HepG2 (cell line): ENCODE measurements around the gene SF3B6. TPM values are rescaled to one million over a fixed set of nuclear protein-coding genes. Genes with fewer than 3 reads are reported as not detected.

Experiments
- ARID2 ChIP-seq: sonication (generic); formaldehyde crosslinking; IDR thresholded peaks from 2 replicates; pipeline ENCODE4 v1.8.1; 2022; ENCODE audit warnings: mild to moderate bottlenecking, missing genetic modification reagents, borderline replicate concordance
- GATAD1 ChIP-seq: IDR thresholded peaks from 2 replicates; pipeline ENCODE4 v1.6.1; 2016; ENCODE audit warnings: missing genetic modification reagents, missing compliant biosample characterization
- HNRNPH1 ChIP-seq: fragments of 200-400 bp; formaldehyde crosslinking; optimal IDR thresholded peaks from 2 replicates; pipeline ENCODE3; 2017; ENCODE audit warnings: mild to moderate bottlenecking, low read depth, low read length
- ISL2 ChIP-seq: sonication (generic); formaldehyde crosslinking; IDR thresholded peaks from 2 replicates; pipeline ENCODE4 v1.5.0; 2020; ENCODE audit warnings: missing genetic modification reagents
- ZFP90 ChIP-seq: sonication (generic); formaldehyde crosslinking; IDR thresholded peaks from 2 replicates; pipeline ENCODE4 v1.8.0; 2022; ENCODE audit warnings: missing genetic modification reagents, mild to moderate bottlenecking, inconsistent platforms, borderline replicate concordance
- ZNF160 ChIP-seq: sonication (generic); formaldehyde crosslinking; IDR thresholded peaks from 2 replicates; pipeline ENCODE4 v1.8.0; 2022; ENCODE audit warnings: mild to moderate bottlenecking, inconsistent platforms, missing genetic modification reagents
- ZNF326 ChIP-seq: sonication (generic); formaldehyde crosslinking; IDR thresholded peaks from 2 replicates; pipeline ENCODE4 v1.4.0; 2020; ENCODE audit warnings: missing genetic modification reagents, borderline replicate concordance
- ZNF446 ChIP-seq: sonication (generic); formaldehyde crosslinking; IDR thresholded peaks from 2 replicates; pipeline ENCODE4 v1.5.0; 2020; ENCODE audit warnings: mild to moderate bottlenecking, missing genetic modification reagents
- ZNF547 ChIP-seq: sonication (generic); formaldehyde crosslinking; IDR thresholded peaks from 2 replicates; pipeline ENCODE4 v1.5.1; 2020; ENCODE audit warnings: mild to moderate bottlenecking, missing genetic modification reagents
- polyA plus RNA-seq, 8 experiments: library from polyadenylated mRNA; depleted of rRNA in 3 of 8; stranded (reverse) in 7 of 8; unstranded in 1 of 8; fragments of >200 nt; fragmentation: Illumina TruSeq in 4 of 8; extraction: Trizol in 4 of 8; gene quantifications; 2 replicates each; pipeline versions ENCODE4 v1.2.1 to v1.2.3, GENCODE V29; 2011 to 2016; ENCODE audit warnings: low read depth in 4 of 8, missing spikeins in 1 of 8, mixed read lengths in 1 of 8; ENCODE audit not compliant: insufficient read depth in 1 of 8
- total RNA-seq, 5 experiments: library from RNA; depleted of rRNA; stranded (reverse); fragments of >200 nt; fragmentation: Illumina TruSeq; extraction: Trizol; gene quantifications; 2 replicates each; pipeline ENCODE4 v1.2.3, GENCODE V29; 2016; ENCODE audit warnings: low read depth in 1 of 5
- TF ChIP-seq, protein P1 (sequence below): sonication (generic); formaldehyde crosslinking; IDR thresholded peaks from 2 replicates; pipeline ENCODE4 v1.5.0; 2020; ENCODE audit warnings: missing genetic modification reagents, mild to moderate bottlenecking, borderline replicate concordance
- TF ChIP-seq, protein P2 (sequence below): sonication (generic); formaldehyde crosslinking; conservative IDR thresholded peaks from 2 replicates; pipeline ENCODE4 v1.4.0; 2020; ENCODE audit warnings: mild to moderate bottlenecking, missing genetic modification reagents, moderate library complexity
- TF ChIP-seq, protein P3 (sequence below): sonication (generic); formaldehyde crosslinking; IDR thresholded peaks from 2 replicates; pipeline ENCODE4 v1.4.0; 2020; ENCODE audit warnings: missing genetic modification reagents, low read depth, mild to moderate bottlenecking, borderline replicate concordance
- TF ChIP-seq, protein P4 (sequence below): sonication (generic); formaldehyde crosslinking; IDR thresholded peaks from 2 replicates; pipeline ENCODE4 v1.4.0; 2020; ENCODE audit warnings: mild to moderate bottlenecking, missing genetic modification reagents
- TF ChIP-seq, protein P5 (sequence below): sonication (generic); formaldehyde crosslinking; IDR thresholded peaks from 2 replicates; pipeline ENCODE4 v1.4.0; 2020; ENCODE audit warnings: missing genetic modification reagents, borderline replicate concordance

SF3B6 gene
- total and polyA plus RNA-seq, 2 of the 13 experiments (the other 11 are each of a cell fraction or from before 2014, with no cell fraction given): 177 to 182 TPM

DNA sequence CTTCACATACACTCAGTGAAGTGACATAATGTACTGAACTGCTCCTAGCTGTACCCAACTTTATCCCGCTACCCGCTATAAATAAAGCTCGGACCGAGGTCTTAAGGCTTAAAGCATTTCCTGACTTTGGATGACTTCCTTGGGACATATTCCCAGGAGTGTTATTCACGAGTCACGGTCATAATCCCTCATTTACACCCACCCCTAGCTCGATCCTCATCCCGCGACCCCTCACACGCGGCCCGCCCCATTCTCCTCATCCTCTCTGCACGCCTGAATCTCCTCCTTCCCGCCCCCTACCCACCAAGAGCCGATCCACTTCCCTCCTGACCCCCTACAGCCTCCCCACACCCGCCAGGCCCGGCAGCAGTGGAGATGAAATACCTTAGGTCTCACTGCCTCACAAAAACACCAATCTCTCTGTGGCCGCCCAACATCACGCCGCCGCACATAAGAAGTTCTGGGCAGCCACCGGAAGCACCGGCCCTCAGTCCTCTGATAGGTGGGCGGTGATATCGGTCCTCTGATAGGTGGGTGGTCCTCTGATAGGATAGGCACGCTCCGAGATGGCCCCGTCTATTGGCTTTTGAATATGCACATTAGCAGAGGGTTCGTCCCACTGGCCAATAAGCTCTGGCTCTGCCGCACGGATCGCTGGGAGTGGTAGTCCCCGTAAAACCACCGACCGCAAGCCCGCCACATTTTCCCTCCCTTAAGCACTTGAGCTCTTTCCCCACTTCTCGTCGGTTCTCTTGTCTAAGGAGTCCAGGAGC is 29.0 kb downstream of the SF3B6 start, which contains the start of gene WDCP (continued):
- TF ChIP-seq, protein P1, sequence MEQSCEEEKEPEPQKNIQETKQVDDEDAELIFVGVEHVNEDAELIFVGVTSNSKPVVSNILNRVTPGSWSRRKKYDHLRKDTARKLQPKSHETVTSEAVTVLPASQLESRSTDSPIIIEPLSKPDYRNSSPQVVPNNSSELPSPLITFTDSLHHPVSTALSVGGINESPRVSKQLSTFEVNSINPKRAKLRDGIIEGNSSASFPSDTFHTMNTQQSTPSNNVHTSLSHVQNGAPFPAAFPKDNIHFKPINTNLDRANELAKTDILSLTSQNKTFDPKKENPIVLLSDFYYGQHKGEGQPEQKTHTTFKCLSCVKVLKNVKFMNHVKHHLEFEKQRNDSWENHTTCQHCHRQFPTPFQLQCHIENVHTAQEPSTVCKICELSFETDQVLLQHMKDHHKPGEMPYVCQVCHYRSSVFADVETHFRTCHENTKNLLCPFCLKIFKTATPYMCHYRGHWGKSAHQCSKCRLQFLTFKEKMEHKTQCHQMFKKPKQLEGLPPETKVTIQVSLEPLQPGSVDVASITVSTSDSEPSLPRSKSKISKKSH: 0 out of 2 replicates have a peak, but pooled peaks have one; percentile 41
- TF ChIP-seq ZNF446 (CRISPR knock-in tag): no peak; the same call in 1 of the 2 replicates
- peak; percentile 65 for TF ChIP-seq ZNF547 (CRISPR knock-in tag)
- TF ChIP-seq, protein P2, sequence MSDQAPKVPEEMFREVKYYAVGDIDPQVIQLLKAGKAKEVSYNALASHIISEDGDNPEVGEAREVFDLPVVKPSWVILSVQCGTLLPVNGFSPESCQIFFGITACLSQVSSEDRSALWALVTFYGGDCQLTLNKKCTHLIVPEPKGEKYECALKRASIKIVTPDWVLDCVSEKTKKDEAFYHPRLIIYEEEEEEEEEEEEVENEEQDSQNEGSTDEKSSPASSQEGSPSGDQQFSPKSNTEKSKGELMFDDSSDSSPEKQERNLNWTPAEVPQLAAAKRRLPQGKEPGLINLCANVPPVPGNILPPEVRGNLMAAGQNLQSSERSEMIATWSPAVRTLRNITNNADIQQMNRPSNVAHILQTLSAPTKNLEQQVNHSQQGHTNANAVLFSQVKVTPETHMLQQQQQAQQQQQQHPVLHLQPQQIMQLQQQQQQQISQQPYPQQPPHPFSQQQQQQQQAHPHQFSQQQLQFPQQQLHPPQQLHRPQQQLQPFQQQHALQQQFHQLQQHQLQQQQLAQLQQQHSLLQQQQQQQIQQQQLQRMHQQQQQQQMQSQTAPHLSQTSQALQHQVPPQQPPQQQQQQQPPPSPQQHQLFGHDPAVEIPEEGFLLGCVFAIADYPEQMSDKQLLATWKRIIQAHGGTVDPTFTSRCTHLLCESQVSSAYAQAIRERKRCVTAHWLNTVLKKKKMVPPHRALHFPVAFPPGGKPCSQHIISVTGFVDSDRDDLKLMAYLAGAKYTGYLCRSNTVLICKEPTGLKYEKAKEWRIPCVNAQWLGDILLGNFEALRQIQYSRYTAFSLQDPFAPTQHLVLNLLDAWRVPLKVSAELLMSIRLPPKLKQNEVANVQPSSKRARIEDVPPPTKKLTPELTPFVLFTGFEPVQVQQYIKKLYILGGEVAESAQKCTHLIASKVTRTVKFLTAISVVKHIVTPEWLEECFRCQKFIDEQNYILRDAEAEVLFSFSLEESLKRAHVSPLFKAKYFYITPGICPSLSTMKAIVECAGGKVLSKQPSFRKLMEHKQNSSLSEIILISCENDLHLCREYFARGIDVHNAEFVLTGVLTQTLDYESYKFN (CRISPR knock-in tag): peak; percentile 61
- TF ChIP-seq, protein P3, sequence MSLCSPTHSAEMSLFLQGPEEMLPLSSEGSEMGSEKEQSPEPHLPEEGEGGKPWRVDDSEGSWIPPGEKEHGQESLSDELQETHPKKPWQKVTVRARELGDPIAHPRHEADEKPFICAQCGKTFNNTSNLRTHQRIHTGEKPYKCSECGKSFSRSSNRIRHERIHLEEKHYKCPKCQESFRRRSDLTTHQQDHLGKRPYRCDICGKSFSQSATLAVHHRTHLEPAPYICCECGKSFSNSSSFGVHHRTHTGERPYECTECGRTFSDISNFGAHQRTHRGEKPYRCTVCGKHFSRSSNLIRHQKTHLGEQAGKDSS (CRISPR knock-in tag): peak; percentile 87; the same call in 1 of the 2 replicates
- peak; percentile 94 for TF ChIP-seq ZFP90 (CRISPR knock-in tag)
- peak; percentile 37; the same call in 1 of the 2 replicates for TF ChIP-seq ISL2 (CRISPR knock-in tag)
- no peak for TF ChIP-seq ZNF326 (CRISPR knock-in tag)
- peak; percentile 85 for TF ChIP-seq GATAD1
- no peak for TF ChIP-seq HNRNPH1
- TF ChIP-seq, protein P4, sequence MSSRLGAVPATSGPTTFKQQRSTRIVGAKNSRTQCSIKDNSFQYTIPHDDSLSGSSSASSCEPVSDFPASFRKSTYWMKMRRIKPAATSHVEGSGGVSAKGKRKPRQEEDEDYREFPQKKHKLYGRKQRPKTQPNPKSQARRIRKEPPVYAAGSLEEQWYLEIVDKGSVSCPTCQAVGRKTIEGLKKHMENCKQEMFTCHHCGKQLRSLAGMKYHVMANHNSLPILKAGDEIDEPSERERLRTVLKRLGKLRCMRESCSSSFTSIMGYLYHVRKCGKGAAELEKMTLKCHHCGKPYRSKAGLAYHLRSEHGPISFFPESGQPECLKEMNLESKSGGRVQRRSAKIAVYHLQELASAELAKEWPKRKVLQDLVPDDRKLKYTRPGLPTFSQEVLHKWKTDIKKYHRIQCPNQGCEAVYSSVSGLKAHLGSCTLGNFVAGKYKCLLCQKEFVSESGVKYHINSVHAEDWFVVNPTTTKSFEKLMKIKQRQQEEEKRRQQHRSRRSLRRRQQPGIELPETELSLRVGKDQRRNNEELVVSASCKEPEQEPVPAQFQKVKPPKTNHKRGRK: no peak
- TF ChIP-seq ZNF160 (CRISPR knock-in tag): peak; percentile 90
- TF ChIP-seq ARID2 (CRISPR knock-in tag): peak; percentile 58; the same call in 1 of the 2 replicates
- TF ChIP-seq, protein P5, sequence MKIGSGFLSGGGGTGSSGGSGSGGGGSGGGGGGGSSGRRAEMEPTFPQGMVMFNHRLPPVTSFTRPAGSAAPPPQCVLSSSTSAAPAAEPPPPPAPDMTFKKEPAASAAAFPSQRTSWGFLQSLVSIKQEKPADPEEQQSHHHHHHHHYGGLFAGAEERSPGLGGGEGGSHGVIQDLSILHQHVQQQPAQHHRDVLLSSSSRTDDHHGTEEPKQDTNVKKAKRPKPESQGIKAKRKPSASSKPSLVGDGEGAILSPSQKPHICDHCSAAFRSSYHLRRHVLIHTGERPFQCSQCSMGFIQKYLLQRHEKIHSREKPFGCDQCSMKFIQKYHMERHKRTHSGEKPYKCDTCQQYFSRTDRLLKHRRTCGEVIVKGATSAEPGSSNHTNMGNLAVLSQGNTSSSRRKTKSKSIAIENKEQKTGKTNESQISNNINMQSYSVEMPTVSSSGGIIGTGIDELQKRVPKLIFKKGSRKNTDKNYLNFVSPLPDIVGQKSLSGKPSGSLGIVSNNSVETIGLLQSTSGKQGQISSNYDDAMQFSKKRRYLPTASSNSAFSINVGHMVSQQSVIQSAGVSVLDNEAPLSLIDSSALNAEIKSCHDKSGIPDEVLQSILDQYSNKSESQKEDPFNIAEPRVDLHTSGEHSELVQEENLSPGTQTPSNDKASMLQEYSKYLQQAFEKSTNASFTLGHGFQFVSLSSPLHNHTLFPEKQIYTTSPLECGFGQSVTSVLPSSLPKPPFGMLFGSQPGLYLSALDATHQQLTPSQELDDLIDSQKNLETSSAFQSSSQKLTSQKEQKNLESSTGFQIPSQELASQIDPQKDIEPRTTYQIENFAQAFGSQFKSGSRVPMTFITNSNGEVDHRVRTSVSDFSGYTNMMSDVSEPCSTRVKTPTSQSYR (CRISPR knock-in tag): peak; percentile 29; the same call in 1 of the 2 replicates
